Chondrocyte (in vitro differentiated cells): Measurements from ENCODE around the gene DNAH1. TPM values are rescaled to one million over a fixed set of nuclear protein-coding genes. Genes with fewer than 3 reads are reported as not detected.

Experiments
- DNase-seq: peaks from one replicate; pipeline ENCODE4 v3.0.0; 2021; ENCODE audit warnings: mixed read lengths, low spot score
- H3K27ac Mint-ChIP-seq: one replicate; pipeline ENCODE4 v1.8.0; 2021; ENCODE audit warnings: mild to moderate bottlenecking, moderate library complexity, mixed read lengths; ENCODE audit not compliant: unreplicated experiment
- H3K27me3 Mint-ChIP-seq: 2 replicates; pipeline ENCODE4 v1.8.0; 2021; ENCODE audit warnings: low read depth, mixed read lengths
- H3K36me3 Mint-ChIP-seq: 2 replicates; pipeline ENCODE4 v1.8.0; 2021; ENCODE audit warnings: low read depth, mixed read lengths
- H3K4me1 Mint-ChIP-seq: 2 replicates; pipeline ENCODE4 v1.8.0; 2021; ENCODE audit warnings: low read depth, mild to moderate bottlenecking, mixed read lengths
- H3K4me3 Mint-ChIP-seq: one replicate; pipeline ENCODE4 v1.8.0; 2021; ENCODE audit warnings: mild to moderate bottlenecking, moderate library complexity, mixed read lengths; ENCODE audit not compliant: unreplicated experiment
- H3K9me3 Mint-ChIP-seq: 2 replicates; pipeline ENCODE4 v1.8.0; 2021; ENCODE audit warnings: low read depth, mixed read lengths
- CTCF ChIP-seq: fragments of 200-600 bp; sonication (generic); IDR thresholded peaks from 2 replicates; pipeline ENCODE4 v1.5.0; 2021; ENCODE audit warnings: antibody characterized with exemption, mild to moderate bottlenecking, moderate library complexity
- total RNA-seq: library from RNA; stranded (reverse); gene quantifications from 3 replicates; pipeline ENCODE4 v1.2.1, GENCODE V29; 2021

The DNAH1 gene
- total RNA-seq, 1 donor from 2014 or later = 5.0 TPM

DNA sequence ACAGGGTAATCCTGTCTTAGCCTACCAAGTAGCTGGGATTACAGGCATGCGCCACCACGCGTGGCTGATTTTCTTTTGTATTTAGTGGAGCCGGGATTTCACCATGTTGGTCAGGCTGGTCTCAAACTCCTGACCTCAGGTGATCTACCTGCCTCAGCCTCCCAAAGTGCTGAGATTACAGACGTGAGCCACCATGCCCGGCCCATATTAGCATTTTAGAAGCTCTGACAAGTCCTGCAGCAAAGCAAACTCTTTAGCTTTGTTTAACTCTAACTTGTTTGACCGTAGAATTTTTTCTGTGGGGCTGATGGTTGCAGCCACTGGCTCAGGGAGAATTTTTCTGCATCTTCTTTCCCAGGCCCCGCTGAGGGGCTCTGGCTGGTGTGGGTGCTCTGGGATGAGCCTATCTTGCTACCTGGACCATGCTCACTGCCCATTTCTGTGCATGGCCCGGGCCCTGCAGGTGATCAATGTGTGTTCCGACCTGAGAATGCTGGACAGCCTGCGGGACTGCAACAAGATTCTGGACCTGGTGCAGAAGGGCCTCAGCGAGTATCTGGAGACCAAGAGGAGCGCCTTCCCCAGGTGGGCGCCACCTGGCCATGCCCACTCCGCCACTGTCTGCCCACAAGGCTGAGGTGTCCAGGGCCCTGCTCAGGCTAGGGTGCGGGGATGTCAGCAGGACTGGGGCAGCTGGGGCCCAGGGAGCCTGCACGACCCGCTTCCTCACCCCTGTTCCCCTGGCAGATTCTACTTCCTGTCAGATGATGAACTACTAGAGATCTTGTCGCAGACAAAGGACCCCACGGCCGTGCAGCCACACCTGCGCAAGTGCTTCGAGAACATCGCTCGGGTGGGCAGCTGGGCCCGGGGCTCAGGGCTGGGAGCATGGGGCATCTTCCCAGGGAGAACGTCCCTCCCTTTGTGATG, 41.3 kb downstream of the DNAH1 start:
- Mint-ChIP-seq H3K27ac (no peak overlapping the region), H3K4me3 (no peak overlapping the region), H3K9me3 (no peaks in the 10 kb centered on the region), H3K27me3 (no peaks in the 10 kb centered on the region), H3K4me1 (no peaks in the 10 kb centered on the region), H3K36me3 (peaks cover 3% of the 10 kb centered on the region)
- no peak for TF ChIP-seq CTCF
- peak; percentile 82 for DNase-seq

GRCh38 chr3:52358362-52358940, 42.3 kb downstream of the DNAH1 start:
- Mint-ChIP-seq H3K27me3 (no peaks in the 10 kb centered on the region), H3K4me3 (no peak overlapping the region), H3K9me3 (no peaks in the 10 kb centered on the region), H3K27ac (no peak overlapping the region), H3K4me1 (no peaks in the 10 kb centered on the region), H3K36me3 (peaks cover 4% of the 10 kb centered on the region)
- TF ChIP-seq CTCF = no peak
- DNase-seq = peak; percentile 90

DNA sequence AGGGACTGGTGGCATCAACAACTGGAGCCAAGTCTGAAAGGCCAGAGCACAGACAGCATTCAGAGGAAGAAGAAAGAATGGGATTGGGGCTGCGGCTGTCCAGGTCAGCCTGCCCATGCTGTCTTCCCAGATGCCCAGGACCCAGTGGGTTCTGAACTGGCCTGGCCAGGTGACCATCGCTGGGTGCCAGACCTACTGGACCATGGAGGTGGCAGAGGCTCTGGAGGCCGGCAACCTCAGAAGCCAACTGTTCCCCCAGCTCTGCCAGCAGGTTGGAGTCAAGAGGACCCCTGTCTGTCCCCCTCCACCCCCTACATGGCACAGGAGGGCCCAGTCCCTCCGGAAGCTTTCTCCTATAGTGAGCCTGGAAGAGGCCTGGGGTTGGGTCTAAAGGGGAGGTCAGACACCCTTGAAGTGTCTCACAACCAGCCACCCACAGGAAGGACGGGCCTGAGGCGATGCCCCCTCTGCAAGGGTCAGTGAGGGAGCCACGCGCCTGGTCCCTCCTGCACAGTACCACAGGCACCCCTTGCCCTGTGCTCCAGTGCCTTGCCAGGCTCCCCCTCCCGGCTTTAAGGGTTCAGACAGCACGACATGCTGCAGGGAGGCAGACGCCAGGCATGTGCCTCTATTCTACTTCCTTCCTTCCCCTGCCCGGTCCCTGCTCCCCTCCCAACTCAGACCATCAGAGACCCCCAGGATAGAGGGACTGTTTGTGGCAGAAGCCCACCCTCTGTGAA, 43.2 kb downstream of the DNAH1 start:
- Mint-ChIP-seq H3K36me3 (peaks cover 5% of the 10 kb centered on the region), H3K27ac (no peak overlapping the region), H3K4me3 (no peak overlapping the region), H3K27me3 (no peaks in the 10 kb centered on the region), H3K9me3 (no peaks in the 10 kb centered on the region), H3K4me1 (no peaks in the 10 kb centered on the region)
- TF ChIP-seq CTCF = no peak
- DNase-seq = peak; percentile 79

DNA sequence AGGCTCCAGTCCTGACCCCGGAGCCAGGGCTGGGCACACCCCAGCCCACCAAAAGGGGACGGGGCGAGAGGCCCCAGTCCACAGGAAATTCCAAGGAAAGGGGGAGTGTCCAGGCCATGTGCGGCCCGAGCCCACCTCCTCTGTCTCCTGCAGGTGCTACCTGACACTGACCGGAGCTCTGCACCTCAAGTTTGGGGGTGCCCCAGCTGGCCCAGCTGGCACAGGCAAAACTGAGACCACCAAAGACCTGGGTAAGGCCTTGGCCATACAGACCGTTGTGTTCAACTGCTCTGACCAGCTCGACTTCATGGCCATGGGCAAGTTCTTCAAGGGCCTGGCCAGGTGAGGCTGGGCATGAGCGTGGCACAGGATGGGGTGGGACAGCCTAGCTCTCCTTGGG, 44.9 kb downstream of the DNAH1 start:
- H3K27me3 Mint-ChIP-seq = no peaks in the 10 kb centered on the region
- peaks cover 11% of the 10 kb centered on the region for H3K36me3 Mint-ChIP-seq
- H3K27ac Mint-ChIP-seq = no peak overlapping the region
- TF ChIP-seq CTCF = no peak
- DNase-seq = peak; percentile 77
- no peaks in the 10 kb centered on the region for H3K9me3 Mint-ChIP-seq
- no peak overlapping the region for H3K4me3 Mint-ChIP-seq
- no peaks in the 10 kb centered on the region for H3K4me1 Mint-ChIP-seq

- TF ChIP-seq CTCF = no peak
- H3K27me3 Mint-ChIP-seq = no peaks in the 10 kb centered on the region
- no peaks in the 10 kb centered on the region for H3K9me3 Mint-ChIP-seq
- H3K36me3 Mint-ChIP-seq = peaks cover 11% of the 10 kb centered on the region
- no peaks in the 10 kb centered on the region for H3K4me1 Mint-ChIP-seq
- no peak overlapping the region for H3K27ac Mint-ChIP-seq
- no peak overlapping the region for H3K4me3 Mint-ChIP-seq
- DNase-seq = peak; percentile 82
Measured at GRCh38 chr3:52361454-52361853, 45.3 kb downstream of the DNAH1 start.
